K562 (cell line): ENCODE results near the gene ZNF609. TPM values are rescaled to one million over a fixed set of nuclear protein-coding genes. Genes with fewer than 3 reads are reported as not detected.
A peak's percentile ranks its signal among the peaks of the same experiment; 100 is the strongest.

Experiments used
- ARID1B ChIP-seq: fragments of 450-650 bp; IDR thresholded peaks from 2 replicates; pipeline ENCODE4 v1.6.1; 2016; ENCODE audit warnings: antibody characterized with exemption, mild to moderate bottlenecking, inconsistent platforms
- CEBPG ChIP-seq, 3 experiments: fragments of 200-800 bp in 1 of 3; sonication (Bioruptor generic) in 1 of 3; sonication (generic) in 1 of 3; formaldehyde crosslinking in 1 of 3; IDR thresholded peaks in 2 of 3; conservative IDR thresholded peaks in 1 of 3; 2 replicates each; pipeline versions ENCODE4 v1.6.1 to v1.8.0; 2016 to 2022; ENCODE audit warnings: missing compliant biosample characterization in 2 of 3, missing genetic modification characterization in 2 of 3, mild to moderate bottlenecking in 1 of 3, missing genetic modification reagents in 1 of 3
- CHD1 ChIP-seq: fragments of 200-600 bp; sonication (generic); IDR thresholded peaks from one replicate; pipeline ENCODE4 v1.6.1; 2012; ENCODE audit warnings: mild to moderate bottlenecking, moderate library complexity, low read length, inconsistent platforms
- DPF2 ChIP-seq: fragments of 450-650 bp; IDR thresholded peaks from 2 replicates; pipeline ENCODE4 v1.6.1; 2016
- ETS2 ChIP-seq: IDR thresholded peaks from 2 replicates; pipeline ENCODE4 v1.6.1; 2016; ENCODE audit warnings: borderline replicate concordance, missing genetic modification characterization, mild to moderate bottlenecking, moderate library complexity, missing compliant biosample characterization; ENCODE audit not compliant: poor library complexity, severe bottlenecking
- KDM2B ChIP-seq: fragments of 250-450 bp; sonication (Bioruptor Pico); IDR thresholded peaks from 2 replicates; pipeline ENCODE4 v1.8.0; 2021; ENCODE audit warnings: mild to moderate bottlenecking, moderate library complexity
- KLF10 ChIP-seq: fragments of 250-450 bp; sonication (Bioruptor Pico); IDR thresholded peaks from 2 replicates; pipeline ENCODE4 v1.6.1; 2021; ENCODE audit warnings: matching md5 sums
- MAFG ChIP-seq: fragments of 450-650 bp; conservative IDR thresholded peaks from 2 replicates; pipeline ENCODE4 v1.6.1; 2016; ENCODE audit warnings: missing genetic modification characterization, missing compliant biosample characterization
- MAX ChIP-seq: sonication (generic); formaldehyde crosslinking; IDR thresholded peaks from 2 replicates; pipeline ENCODE4 v1.9.0; 2022; ENCODE audit warnings: mild to moderate bottlenecking, missing genetic modification reagents
- PCBP2 ChIP-seq: fragments of 200-400 bp; formaldehyde crosslinking; IDR thresholded peaks from 2 replicates; pipeline ENCODE4 v1.6.1; 2018; ENCODE audit warnings: low read length, low read depth, mild to moderate bottlenecking, moderate library complexity; ENCODE audit not compliant: poor library complexity, severe bottlenecking
- POLR2G ChIP-seq: fragments of 200-400 bp; formaldehyde crosslinking; IDR thresholded peaks from 2 replicates; pipeline ENCODE4 v1.6.1; 2017; ENCODE audit warnings: low read depth, mild to moderate bottlenecking, antibody characterized with exemption, low read length, moderate library complexity
- PRMT5 ChIP-seq: sonication (generic); formaldehyde crosslinking; IDR thresholded peaks from 2 replicates; pipeline ENCODE4 v1.5.0; 2020; ENCODE audit warnings: missing genetic modification reagents
- RAD21 ChIP-seq, 2 experiments: fragments of 250-450 bp in 1 of 2; fragments of 450-650 bp in 1 of 2; sonication (Bioruptor Pico) in 1 of 2; formaldehyde crosslinking in 1 of 2; IDR thresholded peaks in 1 of 2; conservative IDR thresholded peaks in 1 of 2; 2 replicates each; pipeline versions ENCODE4 v1.4.0 to v1.8.0; 2020 to 2022; ENCODE audit warnings: mild to moderate bottlenecking in 2 of 2, moderate library complexity in 1 of 2
- RBM15 ChIP-seq: fragments of 200-400 bp; formaldehyde crosslinking; IDR thresholded peaks from 2 replicates; pipeline ENCODE4 v1.6.1; 2018; ENCODE audit warnings: mild to moderate bottlenecking, low read length, moderate library complexity; ENCODE audit not compliant: insufficient read depth
- SMAD3 ChIP-seq: fragments of 450-650 bp; formaldehyde crosslinking; conservative IDR thresholded peaks from 2 replicates; pipeline ENCODE4 v1.4.0; 2020; ENCODE audit warnings: mild to moderate bottlenecking
- SMC3 ChIP-seq: conservative IDR thresholded peaks from 2 replicates; pipeline ENCODE4 v1.6.1; 2011; ENCODE audit warnings: low read depth, low read length, improper control_type of control experiment; ENCODE audit not compliant: insufficient read depth
- STAT5A ChIP-seq: IDR thresholded peaks from 2 replicates; pipeline ENCODE4 v1.6.1; 2012; ENCODE audit warnings: low read length, inconsistent platforms, borderline replicate concordance
- TOE1 ChIP-seq, 2 experiments: fragments of 450-650 bp in 1 of 2; sonication (generic) in 1 of 2; formaldehyde crosslinking in 1 of 2; IDR thresholded peaks; 2 replicates each; pipeline versions ENCODE4 v1.7.1 to v1.8.0; 2016 to 2022; ENCODE audit warnings: borderline replicate concordance in 2 of 2, mild to moderate bottlenecking in 2 of 2, antibody characterized with exemption in 1 of 2, inconsistent platforms in 1 of 2, low read depth in 1 of 2, missing genetic modification reagents in 1 of 2, moderate library complexity in 1 of 2
- ZNF586 ChIP-seq: fragments of 450-650 bp; formaldehyde crosslinking; conservative IDR thresholded peaks from 2 replicates; pipeline ENCODE4 v1.4.0; 2020; ENCODE audit warnings: mild to moderate bottlenecking, moderate library complexity
- ZNF695 ChIP-seq: fragments of 450-650 bp; formaldehyde crosslinking; IDR thresholded peaks from 2 replicates; pipeline ENCODE4 v1.4.0; 2020; ENCODE audit warnings: mild to moderate bottlenecking, moderate library complexity
- ZNF785 ChIP-seq: fragments of 250-450 bp; sonication (Bioruptor Pico); IDR thresholded peaks from 2 replicates; pipeline ENCODE4 v1.4.0; 2020; ENCODE audit warnings: mild to moderate bottlenecking
- polyA plus RNA-seq, 8 experiments: library from polyadenylated mRNA; depleted of rRNA in 4 of 8; stranded (reverse) in 5 of 8; unstranded in 3 of 8; fragments of >200 nt; fragmentation: Nextera tagmentation in 2 of 8; fragmentation: Illumina TruSeq in 1 of 8; extraction: Ambion mirVana in 2 of 8; extraction: Trizol in 1 of 8; gene quantifications; 2 replicates each; pipeline versions ENCODE4 v1.2.1 to v1.2.3, GENCODE V29; 2011 to 2014; ENCODE audit warnings: inconsistent platforms in 1 of 8, missing spikeins in 1 of 8
- total RNA-seq, 7 experiments: library from RNA; depleted of rRNA in 6 of 7; stranded (reverse); fragments of >200 nt in 6 of 7; fragmentation: Illumina TruSeq in 2 of 7; extraction: Trizol in 2 of 7; gene quantifications; 2 replicates each; pipeline versions ENCODE4 v1.2.1 to v1.2.3, GENCODE V29; 2011 to 2021; ENCODE audit warnings: low replicate concordance in 1 of 7
- TF ChIP-seq, protein P1 (sequence below), 3 experiments: IDR thresholded peaks in 2 of 3; conservative IDR thresholded peaks in 1 of 3; 2 replicates each; pipeline ENCODE4 v1.5.1; 2011 to 2012; ENCODE audit warnings: low read length in 3 of 3, mild to moderate bottlenecking in 3 of 3, control low read depth in 2 of 3, improper control_type of control experiment in 1 of 3, inconsistent platforms in 1 of 3, low read depth in 1 of 3, mixed read lengths in 1 of 3, moderate library complexity in 1 of 3; ENCODE audit not compliant: insufficient read depth in 2 of 3
- TF ChIP-seq, protein P2 (sequence below): sonication (generic); formaldehyde crosslinking; IDR thresholded peaks from 2 replicates; pipeline ENCODE4 v1.8.1; 2023; ENCODE audit warnings: mild to moderate bottlenecking, missing genetic modification reagents

Gene ZNF609
- total and polyA plus RNA-seq, 9 of the 15 experiments (the other 6 are each of a cell fraction or from before 2014, with no cell fraction given), result 3.0 to 38.7 (median 17.8) TPM

- TF ChIP-seq CHD1 (no peak), ETS2 (tag) (no peak), PRMT5 (CRISPR knock-in tag) (no peak), RAD21 (CRISPR knock-in tag; conservative IDR thresholded peaks at IDR 0.05 in 1 of 2, IDR thresholded peaks at IDR 0.05 in 1 of 2) (peak in 1 of 2 experiments; percentile 51; a peak in 2 of 4 replicates), TOE1 (IDR thresholded peaks at IDR 0.05; ENCODE audit: borderline replicate concordance) (no peak), TOE1 (CRISPR knock-in tag; IDR thresholded peaks at IDR 0.05; ENCODE audit: borderline replicate concordance, low read depth) (no peak), ARID1B (peak; percentile 40), KLF10 (CRISPR knock-in tag) (no peak), DPF2 (no peak), RBM15 (no peak), PCBP2 (no peak), SMAD3 (CRISPR knock-in tag) (no peak), KDM2B (CRISPR knock-in tag) (no peak), MAFG (no peak), ZNF695 (CRISPR knock-in tag) (no peak), MAX (no peak), ZNF586 (CRISPR knock-in tag) (no peak), STAT5A (no peak), SMC3 (0 out of 2 replicates have a peak, but pooled peaks have one; percentile 8), POLR2G (no peak), CEBPG (CRISPR knock-in tag; IDR thresholded peaks at IDR 0.05) (no peak), CEBPG (tag; conservative IDR thresholded peaks at IDR 0.05 in 1 of 2, IDR thresholded peaks at IDR 0.05 in 1 of 2) (peak; percentile 66 to 68), ZNF785 (CRISPR knock-in tag) (no peak)
- TF ChIP-seq, protein P1, sequence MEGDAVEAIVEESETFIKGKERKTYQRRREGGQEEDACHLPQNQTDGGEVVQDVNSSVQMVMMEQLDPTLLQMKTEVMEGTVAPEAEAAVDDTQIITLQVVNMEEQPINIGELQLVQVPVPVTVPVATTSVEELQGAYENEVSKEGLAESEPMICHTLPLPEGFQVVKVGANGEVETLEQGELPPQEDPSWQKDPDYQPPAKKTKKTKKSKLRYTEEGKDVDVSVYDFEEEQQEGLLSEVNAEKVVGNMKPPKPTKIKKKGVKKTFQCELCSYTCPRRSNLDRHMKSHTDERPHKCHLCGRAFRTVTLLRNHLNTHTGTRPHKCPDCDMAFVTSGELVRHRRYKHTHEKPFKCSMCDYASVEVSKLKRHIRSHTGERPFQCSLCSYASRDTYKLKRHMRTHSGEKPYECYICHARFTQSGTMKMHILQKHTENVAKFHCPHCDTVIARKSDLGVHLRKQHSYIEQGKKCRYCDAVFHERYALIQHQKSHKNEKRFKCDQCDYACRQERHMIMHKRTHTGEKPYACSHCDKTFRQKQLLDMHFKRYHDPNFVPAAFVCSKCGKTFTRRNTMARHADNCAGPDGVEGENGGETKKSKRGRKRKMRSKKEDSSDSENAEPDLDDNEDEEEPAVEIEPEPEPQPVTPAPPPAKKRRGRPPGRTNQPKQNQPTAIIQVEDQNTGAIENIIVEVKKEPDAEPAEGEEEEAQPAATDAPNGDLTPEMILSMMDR (IDR thresholded peaks at IDR 0.05 in 2 of 3, conservative IDR thresholded peaks at IDR 0.05 in 1 of 3; ENCODE audit: insufficient read depth in 2 of 3, low read depth in 1 of 3, low read length in 3 of 3), result peak in 1 of 3 experiments; percentile 37; a peak in 2 of 6 replicates
- TF ChIP-seq, protein P2, sequence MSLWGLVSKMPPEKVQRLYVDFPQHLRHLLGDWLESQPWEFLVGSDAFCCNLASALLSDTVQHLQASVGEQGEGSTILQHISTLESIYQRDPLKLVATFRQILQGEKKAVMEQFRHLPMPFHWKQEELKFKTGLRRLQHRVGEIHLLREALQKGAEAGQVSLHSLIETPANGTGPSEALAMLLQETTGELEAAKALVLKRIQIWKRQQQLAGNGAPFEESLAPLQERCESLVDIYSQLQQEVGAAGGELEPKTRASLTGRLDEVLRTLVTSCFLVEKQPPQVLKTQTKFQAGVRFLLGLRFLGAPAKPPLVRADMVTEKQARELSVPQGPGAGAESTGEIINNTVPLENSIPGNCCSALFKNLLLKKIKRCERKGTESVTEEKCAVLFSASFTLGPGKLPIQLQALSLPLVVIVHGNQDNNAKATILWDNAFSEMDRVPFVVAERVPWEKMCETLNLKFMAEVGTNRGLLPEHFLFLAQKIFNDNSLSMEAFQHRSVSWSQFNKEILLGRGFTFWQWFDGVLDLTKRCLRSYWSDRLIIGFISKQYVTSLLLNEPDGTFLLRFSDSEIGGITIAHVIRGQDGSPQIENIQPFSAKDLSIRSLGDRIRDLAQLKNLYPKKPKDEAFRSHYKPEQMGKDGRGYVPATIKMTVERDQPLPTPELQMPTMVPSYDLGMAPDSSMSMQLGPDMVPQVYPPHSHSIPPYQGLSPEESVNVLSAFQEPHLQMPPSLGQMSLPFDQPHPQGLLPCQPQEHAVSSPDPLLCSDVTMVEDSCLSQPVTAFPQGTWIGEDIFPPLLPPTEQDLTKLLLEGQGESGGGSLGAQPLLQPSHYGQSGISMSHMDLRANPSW (CRISPR knock-in tag), result no peak
These were observed 170.2 kb downstream of the ZNF609 start (continued) for GRCh38 chr15:64630396-64631107.
